Stomach (tissue), 9 donors: ENCODE measurements around the gene TANC1. TPM values are rescaled to one million over a fixed set of nuclear protein-coding genes. Genes with fewer than 3 reads are reported as not detected.

Source experiments
- DNase-seq, 2 donors: peaks; one replicate each; pipeline versions ENCODE4 v3.0.0 to v3.0.0-alpha.2; 2013 to 2019
- H3K27ac ChIP-seq, 5 donors: fragments of 200-600 bp in 4 of 5; sonication (generic) in 4 of 5; one replicate each; pipeline ENCODE4 v1.5.1; 2013 to 2019; ENCODE audit warnings: mild to moderate bottlenecking in 1 of 5, moderate library complexity in 1 of 5
- H3K27me3 ChIP-seq, 3 donors: fragments of 200-600 bp; sonication (generic); one replicate each; pipeline ENCODE4 v1.5.1; 2017 to 2019; ENCODE audit warnings: mixed run types in 1 of 3
- H3K36me3 ChIP-seq, 4 donors: fragments of 200-600 bp; sonication (generic); 1 replicate in 3 of 4; 2 replicates in 1 of 4; pipeline ENCODE4 v1.5.1; 2016 to 2019
- H3K4me1 ChIP-seq, 4 donors: fragments of 200-600 bp; sonication (generic); one replicate each; pipeline ENCODE4 v1.5.1; 2016 to 2019
- H3K4me3 ChIP-seq, 4 donors: fragments of 200-600 bp; sonication (generic) in 3 of 4; one replicate each; pipeline ENCODE4 v1.5.1; 2016 to 2019; ENCODE audit warnings: mild to moderate bottlenecking in 1 of 4
- H3K9me3 ChIP-seq, 4 donors: fragments of 200-600 bp; sonication (generic); one replicate each; pipeline ENCODE4 v1.5.1; 2016 to 2019
- EP300 ChIP-seq: sonication (generic); formaldehyde crosslinking; IDR thresholded peaks from one replicate; pipeline ENCODE4 v1.6.1; 2017; ENCODE audit warnings: antibody characterized with exemption
- POLR2A ChIP-seq, 4 donors: fragments of 450-650 bp; IDR thresholded peaks; one replicate each; pipeline ENCODE4 v1.6.1; 2016; ENCODE audit warnings: antibody characterized with exemption in 4 of 4, control low read depth in 2 of 4, mild to moderate bottlenecking in 1 of 4, moderate library complexity in 1 of 4
- POLR2AphosphoS5 ChIP-seq, 3 donors: sonication (generic); formaldehyde crosslinking; IDR thresholded peaks; one replicate each; pipeline ENCODE4 v1.6.1; 2016; ENCODE audit warnings: antibody characterized with exemption in 3 of 3
- WGBS, 5 donors: extraction: QIAGEN DNeasy Blood & Tissue Kit in 3 of 5; methylation state at CpG; one replicate each; pipeline versions ENCODE4 v1.1.5 to v1.1.7; 2013 to 2018; 5-methylcytosine and 5-hydroxymethylcytosine counted together
- intact Hi-C: fragments of 100-400 bp; cut with DNase I; formaldehyde crosslinking; loops from one replicate; pipeline ENCODE4 v1.15.1; 2023; ENCODE audit warnings: low total_unique reads
- polyA plus RNA-seq, 3 donors: library from polyadenylated mRNA; stranded (reverse); fragments of 200-250 nt; gene quantifications; one replicate each; pipeline ENCODE4 v1.2.3, GENCODE V29; 2013
- total RNA-seq, 5 donors: library from RNA; depleted of rRNA; stranded (reverse); fragments of >200 nt; gene quantifications; one replicate each; pipeline versions ENCODE4 v1.1.0 to v1.2.3, GENCODE V29; 2014 to 2016
- TF ChIP-seq, protein P1 (sequence below), 7 experiments: fragments of 450-650 bp in 4 of 7; fragments of 200-600 bp in 3 of 7; sonication (generic) in 3 of 7; IDR thresholded peaks; one replicate each; pipeline ENCODE4 v1.5.1; 2016 to 2019; ENCODE audit warnings: antibody characterized with exemption in 7 of 7, control low read depth in 2 of 7, mild to moderate bottlenecking in 1 of 7
- donor health status: healthy with polysubstance abuse.
- donor health status: Bipolar disorder and iron deficiency.
- donor health status: healthy.

The TANC1 gene
- total and polyA plus RNA-seq, 8 donors: 4.9 to 59.7 (median 37.7) TPM

DNA sequence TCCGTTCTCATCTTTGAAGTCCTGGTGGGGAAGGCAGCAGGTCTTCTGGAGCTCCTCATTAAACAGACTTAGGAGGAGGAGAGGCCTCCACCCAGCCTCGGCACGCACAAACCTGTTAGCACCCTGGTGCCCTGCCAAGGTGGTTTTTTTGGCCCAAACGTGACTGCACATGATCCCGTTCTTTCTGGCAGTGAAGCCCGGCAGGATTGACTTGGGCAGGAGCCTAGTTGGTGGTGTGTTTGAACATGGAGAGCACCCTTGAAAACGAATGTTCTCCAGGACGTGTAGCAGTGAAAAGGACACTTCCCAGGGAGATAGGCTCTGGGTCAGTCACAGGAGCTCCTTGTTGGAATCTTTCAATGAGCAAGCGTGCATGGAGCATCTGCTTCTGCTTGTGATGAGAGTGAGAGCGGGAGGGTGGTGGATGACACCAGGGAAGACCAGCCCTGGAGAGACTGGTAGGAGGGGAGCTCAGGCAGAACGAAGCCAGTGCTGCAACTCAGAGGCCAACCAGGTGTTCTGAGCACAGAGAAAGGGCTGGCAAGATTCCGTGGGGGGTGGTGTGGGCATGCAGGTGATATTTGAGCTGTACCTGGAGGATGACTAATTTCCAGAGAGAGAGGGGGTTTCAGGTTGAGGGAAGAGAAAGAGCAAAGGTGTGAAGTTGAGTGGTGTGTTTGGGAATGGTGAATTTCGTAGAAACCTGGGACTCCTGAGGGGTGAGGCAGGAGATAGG, 73.8 kb downstream of the TANC1 start:
- Histone ChIP-seq H3K27ac (no peak overlapping the region), H3K9me3 (no peaks in the 10 kb centered on the region), H3K4me3 (no peak overlapping the region), H3K36me3 (peaks cover 0 to 10% (median 4%) of the 10 kb centered on the region in 4 donors), H3K4me1 (peaks cover 0 to 56% (median 32%) of the 10 kb centered on the region in 4 donors), H3K27me3 (no peaks in the 10 kb centered on the region)
- intact Hi-C loops: no loop called here
- TF ChIP-seq, protein P1, sequence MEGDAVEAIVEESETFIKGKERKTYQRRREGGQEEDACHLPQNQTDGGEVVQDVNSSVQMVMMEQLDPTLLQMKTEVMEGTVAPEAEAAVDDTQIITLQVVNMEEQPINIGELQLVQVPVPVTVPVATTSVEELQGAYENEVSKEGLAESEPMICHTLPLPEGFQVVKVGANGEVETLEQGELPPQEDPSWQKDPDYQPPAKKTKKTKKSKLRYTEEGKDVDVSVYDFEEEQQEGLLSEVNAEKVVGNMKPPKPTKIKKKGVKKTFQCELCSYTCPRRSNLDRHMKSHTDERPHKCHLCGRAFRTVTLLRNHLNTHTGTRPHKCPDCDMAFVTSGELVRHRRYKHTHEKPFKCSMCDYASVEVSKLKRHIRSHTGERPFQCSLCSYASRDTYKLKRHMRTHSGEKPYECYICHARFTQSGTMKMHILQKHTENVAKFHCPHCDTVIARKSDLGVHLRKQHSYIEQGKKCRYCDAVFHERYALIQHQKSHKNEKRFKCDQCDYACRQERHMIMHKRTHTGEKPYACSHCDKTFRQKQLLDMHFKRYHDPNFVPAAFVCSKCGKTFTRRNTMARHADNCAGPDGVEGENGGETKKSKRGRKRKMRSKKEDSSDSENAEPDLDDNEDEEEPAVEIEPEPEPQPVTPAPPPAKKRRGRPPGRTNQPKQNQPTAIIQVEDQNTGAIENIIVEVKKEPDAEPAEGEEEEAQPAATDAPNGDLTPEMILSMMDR (IDR thresholded peaks at IDR 0.05): no peak
- no peak for TF ChIP-seq EP300
- TF ChIP-seq POLR2AphosphoS5 (IDR thresholded peaks at IDR 0.05): no peak
- TF ChIP-seq POLR2A (IDR thresholded peaks at IDR 0.05): no peak
- WGBS, 5 donors: 58 to 79% (median 74%) methylated on average over 13 of the region's 13 CpGs
- peak in 1 of 2 donors; percentile 69 for DNase-seq

DNA sequence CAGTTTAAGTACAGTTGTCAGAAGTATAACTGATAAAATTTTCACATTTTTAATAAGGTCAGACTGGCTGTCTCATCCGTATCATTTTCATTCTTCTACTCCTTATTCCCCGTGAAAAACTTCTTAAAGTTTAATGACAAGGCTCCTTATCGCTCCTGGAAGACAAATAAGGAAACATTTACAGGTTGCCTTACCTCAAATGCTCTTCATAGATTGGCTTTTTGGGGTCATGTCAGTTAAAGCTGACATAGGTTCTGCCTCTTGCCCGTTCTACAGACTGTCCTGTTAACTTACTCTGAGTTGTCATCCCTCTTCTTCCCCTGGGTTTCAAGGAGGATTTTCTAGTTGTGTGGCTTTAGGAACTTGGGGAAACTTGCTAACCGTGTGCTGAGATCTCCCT, 75.3 kb downstream of the TANC1 start:
- Histone ChIP-seq H3K36me3 (peaks cover 0 to 10% (median 4%) of the 10 kb centered on the region in 4 donors), H3K27ac (no peak overlapping the region), H3K4me3 (no peak overlapping the region), H3K27me3 (no peaks in the 10 kb centered on the region), H3K9me3 (no peaks in the 10 kb centered on the region), H3K4me1 (peaks cover 0 to 59% (median 36%) of the 10 kb centered on the region in 4 donors)
- no peak for TF ChIP-seq POLR2AphosphoS5 (IDR thresholded peaks at IDR 0.05)
- TF ChIP-seq POLR2A (IDR thresholded peaks at IDR 0.05): no peak
- TF ChIP-seq EP300: no peak
- TF ChIP-seq, protein P1 (IDR thresholded peaks at IDR 0.05): no peak
- intact Hi-C loops: no loop called here
- WGBS, 5 donors: 42 to 71% (median 59%) methylated on average over 5 of the region's 5 CpGs
- DNase-seq: no peak

DNA sequence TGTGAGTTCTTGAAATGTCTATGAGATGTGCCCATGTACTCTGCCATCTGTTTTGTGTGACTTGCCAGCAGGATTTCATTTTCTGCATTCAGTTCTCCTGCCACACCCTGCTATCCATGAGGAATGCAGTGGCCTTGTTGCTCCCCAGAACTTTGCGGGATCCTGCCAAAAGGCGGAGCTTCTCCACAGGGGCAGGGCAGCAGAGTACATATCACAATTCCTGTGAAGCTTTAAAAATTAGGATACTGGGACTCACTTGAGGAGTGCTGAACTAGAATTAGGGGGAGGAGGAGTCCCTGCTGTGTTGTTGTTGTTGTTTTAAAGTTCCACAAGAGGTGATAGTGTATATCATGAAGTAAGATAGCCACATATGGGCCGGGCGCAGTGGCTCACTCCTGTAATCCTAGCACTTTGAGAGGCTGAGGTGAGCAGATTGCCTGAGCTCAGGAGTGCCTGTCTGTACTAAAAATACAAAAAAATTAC, 76.4 kb downstream of the TANC1 start:
- intact Hi-C loops: no loop called here

More for the DNA sequence above, 76.4 kb downstream of the TANC1 start:
- Histone ChIP-seq H3K36me3 (peaks cover 0 to 10% (median 4%) of the 10 kb centered on the region in 4 donors), H3K27me3 (no peaks in the 10 kb centered on the region), H3K9me3 (no peaks in the 10 kb centered on the region), H3K4me3 (no peak overlapping the region), H3K27ac (no peak overlapping the region), H3K4me1 (peaks cover 0 to 65% (median 36%) of the 10 kb centered on the region in 4 donors)
- DNase-seq: no peak
- 59 to 83% (median 63%) methylated on average over 4 of the region's 4 CpGs for WGBS, 5 donors
- TF ChIP-seq POLR2AphosphoS5 (IDR thresholded peaks at IDR 0.05): no peak
- TF ChIP-seq POLR2A (IDR thresholded peaks at IDR 0.05): no peak
- TF ChIP-seq EP300: no peak
- TF ChIP-seq, protein P1 (IDR thresholded peaks at IDR 0.05): no peak
